IMR-90 (cell line): ENCODE results near the gene UGGT1. TPM values are rescaled to one million over a fixed set of nuclear protein-coding genes. Genes with fewer than 3 reads are reported as not detected.

ENCODE experiments used
- ATAC-seq: fragments of 200-7000 bp; cut with Tn5 transposase; 2 replicates; pipeline ENCODE4 v1.9.1; 2020; ENCODE audit warnings: low read depth, mild to moderate bottlenecking, moderate library complexity
- BruUV-seq: library from RNA; stranded (reverse); fragments of 400-500 nt; replicated peaks from 2 replicates; lab custom pipeline; 2021; lab: Mats Ljungman, UMichigan
- CTCF ChIA-PET: fragments of 300-600 bp; formaldehyde crosslinking; extraction: SDS; loops from one replicate; lab custom pipeline; 2021; ENCODE audit warnings: antibody characterized with exemption; lab: Yijun Ruan, JAX
- POLR2A ChIA-PET: fragments of 300-600 bp; sonication (Branson Sonifier 250); formaldehyde crosslinking; loops from one replicate; lab custom pipeline; 2022; ENCODE audit warnings: antibody characterized with exemption; ENCODE audit not compliant: unreplicated experiment; lab: Charles Lee
- DNase-seq: peaks from one replicate; pipeline ENCODE4 v3.0.0; 2013
- H2AFZ ChIP-seq: replicated peaks from 2 replicates; pipeline ENCODE3; 2013; ENCODE audit warnings: low read length, mild to moderate bottlenecking; ENCODE audit not compliant: poor library complexity
- H2AK5ac ChIP-seq: 2 replicates; pipeline ENCODE4 v1.6.1; 2013; ENCODE audit warnings: low read depth, low read length, inconsistent platforms
- H2AK9ac ChIP-seq: replicated peaks from 2 replicates; pipeline ENCODE3; 2013; ENCODE audit warnings: mild to moderate bottlenecking, low read depth, low read length, moderate library complexity; ENCODE audit not compliant: poor library complexity
- H2BK120ac ChIP-seq: 2 replicates; pipeline ENCODE4 v1.6.1; 2013; ENCODE audit warnings: low read depth, low read length, inconsistent platforms
- H2BK15ac ChIP-seq: 3 replicates; pipeline ENCODE4 v1.6.1; 2013; ENCODE audit warnings: low read depth, low read length, inconsistent platforms
- H2BK20ac ChIP-seq: 2 replicates; pipeline ENCODE4 v1.6.1; 2013; ENCODE audit warnings: low read depth, mild to moderate bottlenecking, inconsistent platforms, low read length, moderate library complexity
- H2BK5ac ChIP-seq: 2 replicates; pipeline ENCODE4 v1.6.1; 2013; ENCODE audit warnings: mild to moderate bottlenecking, low read depth, low read length, inconsistent platforms; ENCODE audit not compliant: poor library complexity, severe bottlenecking
- H3K14ac ChIP-seq: replicated peaks from 2 replicates; pipeline ENCODE4 v1.6.1; 2013; ENCODE audit warnings: low read depth, low read length, inconsistent platforms
- H3K18ac ChIP-seq: 2 replicates; pipeline ENCODE4 v1.6.1; 2013; ENCODE audit warnings: low read depth, low read length, control low read depth
- H3K23ac ChIP-seq: 2 replicates; pipeline ENCODE4 v1.6.1; 2013; ENCODE audit warnings: low read depth, low read length, inconsistent platforms
- H3K27ac ChIP-seq: 2 replicates; pipeline ENCODE4 v1.5.1; 2013; ENCODE audit warnings: mild to moderate bottlenecking, control low read depth, low read length; ENCODE audit not compliant: insufficient read depth
- H3K27me3 ChIP-seq: 2 replicates; pipeline ENCODE4 v1.6.1; 2013; ENCODE audit warnings: low read length; ENCODE audit not compliant: control insufficient read depth, insufficient read depth
- H3K36me3 ChIP-seq: 2 replicates; pipeline ENCODE4 v1.6.1; 2013; ENCODE audit warnings: low read length, mixed read lengths; ENCODE audit not compliant: control insufficient read depth, insufficient read depth
- H3K4ac ChIP-seq: 2 replicates; pipeline ENCODE4 v1.6.1; 2013; ENCODE audit warnings: low read depth, low read length, inconsistent platforms
- H3K4me1 ChIP-seq: 2 replicates; pipeline ENCODE4 v1.6.1; 2013; ENCODE audit warnings: low read length, mixed read lengths; ENCODE audit not compliant: control insufficient read depth, insufficient read depth
- H3K4me2 ChIP-seq: 2 replicates; pipeline ENCODE4 v1.6.1; 2013; ENCODE audit warnings: low read depth, mild to moderate bottlenecking, control low read depth, low read length, moderate library complexity
- H3K4me3 ChIP-seq: 2 replicates; pipeline ENCODE4 v1.5.1; 2013; ENCODE audit warnings: low read depth, mild to moderate bottlenecking, control low read depth, low read length, moderate library complexity; ENCODE audit not compliant: insufficient read depth
- H3K56ac ChIP-seq: 2 replicates; pipeline ENCODE4 v1.6.1; 2013; ENCODE audit warnings: low read length, inconsistent platforms; ENCODE audit not compliant: insufficient read depth; ENCODE audit errors: extremely low read depth
- H3K79me1 ChIP-seq, 2 experiments: 2 replicates each; pipeline ENCODE4 v1.6.1; 2013; ENCODE audit warnings: low read length in 2 of 2, inconsistent platforms in 1 of 2, low read depth in 1 of 2
- H3K9ac ChIP-seq: 2 replicates; pipeline ENCODE4 v1.6.1; 2013; ENCODE audit warnings: low read depth, low read length, control low read depth
- H3K9me1 ChIP-seq: 2 replicates; pipeline ENCODE4 v1.6.1; 2013; ENCODE audit warnings: low read length, inconsistent platforms; ENCODE audit not compliant: insufficient read depth
- H3K9me3 ChIP-seq: 2 replicates; pipeline ENCODE4 v1.6.1; 2013; ENCODE audit warnings: low read length; ENCODE audit not compliant: control insufficient read depth, insufficient read depth
- H4K20me1 ChIP-seq: 2 replicates; pipeline ENCODE4 v1.6.1; 2013; ENCODE audit warnings: low read length, inconsistent platforms; ENCODE audit not compliant: insufficient read depth
- H4K5ac ChIP-seq: 2 replicates; pipeline ENCODE4 v1.6.1; 2013; ENCODE audit warnings: mild to moderate bottlenecking, low read depth, low read length, control low read depth
- H4K8ac ChIP-seq, 2 experiments: 2 replicates each; pipeline ENCODE4 v1.6.1; 2013; ENCODE audit warnings: low read depth in 2 of 2, low read length in 2 of 2, control low read depth in 1 of 2, inconsistent platforms in 1 of 2
- H4K91ac ChIP-seq: 2 replicates; pipeline ENCODE4 v1.6.1; 2013; ENCODE audit warnings: low read depth, low read length, inconsistent platforms; ENCODE audit not compliant: insufficient read depth
- BHLHE40 ChIP-seq: fragments of 150-350 bp; IDR thresholded peaks from 2 replicates; pipeline ENCODE4 v1.6.1; 2016; ENCODE audit warnings: mild to moderate bottlenecking, low read depth, low read length
- ELK1 ChIP-seq: fragments of 150-350 bp; IDR thresholded peaks from 2 replicates; pipeline ENCODE4 v1.6.1; 2016; ENCODE audit warnings: low read depth, mild to moderate bottlenecking, low read length, moderate library complexity, borderline replicate concordance
- FOS ChIP-seq: fragments of 150-350 bp; IDR thresholded peaks from 2 replicates; pipeline ENCODE4 v1.6.1; 2016; ENCODE audit warnings: low read depth, low read length
- MAFK ChIP-seq: IDR thresholded peaks from 2 replicates; pipeline ENCODE4 v1.6.1; 2012; ENCODE audit warnings: low read depth, low read length, improper control_type of control experiment
- MXI1 ChIP-seq: IDR thresholded peaks from 2 replicates; pipeline ENCODE4 v1.6.1; 2012; ENCODE audit warnings: low read depth, mild to moderate bottlenecking, low read length, moderate library complexity, borderline replicate concordance
- RFX5 ChIP-seq: IDR thresholded peaks from 2 replicates; pipeline ENCODE4 v1.8.0; 2012; ENCODE audit warnings: low read depth, mild to moderate bottlenecking, low read length, moderate library complexity
- SMC3 ChIP-seq: fragments of 150-350 bp; IDR thresholded peaks from 2 replicates; pipeline ENCODE4 v1.6.1; 2016; ENCODE audit warnings: low read depth, mild to moderate bottlenecking, antibody characterized with exemption, low read length, moderate library complexity
- WGBS, 2 experiments: methylation state at CpG; one replicate each; pipeline versions ENCODE4 v1.1.5 to v1.1.7; 2013; ENCODE audit warnings: missing lambda C conversion rate in 2 of 2; ENCODE audit not compliant: insufficient read length in 1 of 2; ENCODE audit errors: extremely low coverage in 2 of 2; 5-methylcytosine and 5-hydroxymethylcytosine counted together
- dilution Hi-C: fragments of 300-500 bp; cut with HindIII; formaldehyde crosslinking; loops from one replicate; pipeline ENCODE4 v1.14.3; 2018; ENCODE audit warnings: low sequenced_read_pairs; ENCODE audit not compliant: unreplicated experiment
- in situ Hi-C: fragments of 300-500 bp; cut with MboI; formaldehyde crosslinking; loops from 3 replicates; pipeline ENCODE4 v1.14.3; 2019; ENCODE audit warnings: low sequenced_read_pairs, inconsistent platforms, mixed read lengths
- intact Hi-C: fragments of 100-400 bp; cut with micrococcal nuclease; formaldehyde crosslinking; loops from 2 replicates; pipeline ENCODE4 v1.10.0; 2022
- polyA plus RNA-seq, 3 experiments: library from polyadenylated mRNA; depleted of rRNA; stranded (reverse); fragments of >200 nt; gene quantifications; 2 replicates each; pipeline ENCODE4 v1.2.3, GENCODE V29; 2012; ENCODE audit warnings: low replicate concordance in 1 of 3
- total RNA-seq: library from RNA; depleted of rRNA; stranded (reverse); fragments of >200 nt; gene quantifications from 2 replicates; pipeline ENCODE4 v1.2.3, GENCODE V29; 2012

UGGT1 gene
- total and polyA plus RNA-seq, 2 of the 4 experiments (the other 2 are of a cell fraction) = 26.1 to 71.3 TPM

DNA sequence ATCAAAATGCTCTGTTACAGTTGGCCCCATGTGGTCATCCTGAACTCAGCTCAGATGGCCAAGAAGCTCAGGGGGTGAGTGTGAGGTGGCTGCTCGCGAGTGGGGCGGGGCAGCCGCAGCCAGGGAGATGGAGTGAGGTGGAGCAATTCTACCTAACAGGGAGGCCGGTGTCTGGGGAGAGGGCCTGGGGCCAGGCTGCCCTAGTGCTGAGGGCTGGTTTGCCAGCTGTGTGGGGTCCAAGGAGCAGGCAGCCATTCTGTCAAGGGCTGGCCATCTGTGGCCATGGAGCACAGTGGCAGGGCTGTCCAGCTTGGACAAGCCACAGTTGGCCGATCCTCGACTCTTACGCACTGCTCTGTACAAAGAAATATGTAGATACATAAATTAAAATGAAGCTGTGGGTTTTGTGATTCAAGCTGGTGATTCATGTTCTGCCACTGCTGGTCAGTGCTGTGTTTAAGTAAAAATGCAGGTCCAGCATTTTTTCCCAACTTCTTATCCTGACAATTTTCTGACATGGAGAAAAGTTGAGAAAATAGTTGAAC is 145.6 kb downstream of the UGGT1 start:
- TF ChIP-seq MAFK (peak; percentile 94), FOS (peak; percentile 56), BHLHE40 (no peak), RFX5 (no peak), ELK1 (no peak), SMC3 (no peak), MXI1 (no peak)

More for the DNA sequence above, 145.6 kb downstream of the UGGT1 start:
- Histone ChIP-seq H4K8ac (peak overlapping the region; percentile 3 to 69; a peak in 3 of 4 replicates), H2BK15ac (no peak overlapping the region; the same call in 2 of the 3 replicates), H3K9me3 (no peaks in the 10 kb centered on the region), H3K18ac (peak overlapping the region; percentile 32), H3K4me2 (peak overlapping the region; percentile 32), H2BK120ac (peak overlapping the region; percentile 75), H3K4me1 (peaks cover 15% of the 10 kb centered on the region), H3K79me1 (no peaks in the 10 kb centered on the region), H4K20me1 (peaks cover 3% of the 10 kb centered on the region), H3K9me1 (peaks cover 12% of the 10 kb centered on the region), H3K56ac (no peak overlapping the region), H3K27ac (peak overlapping the region; percentile 40), H2BK20ac (peak overlapping the region; percentile 76; the same call in 1 of the 2 replicates), H3K23ac (no peak overlapping the region), H3K14ac (peak overlapping the region; percentile 67), H3K36me3 (no peaks in the 10 kb centered on the region), H2AK9ac (peak overlapping the region; percentile 58), H4K91ac (peak overlapping the region; percentile 45; the same call in 1 of the 2 replicates), H3K4ac (peak overlapping the region; percentile 80), H2AFZ (peak overlapping the region; percentile 85), H3K9ac (no peak overlapping the region), H2AK5ac (peak overlapping the region; percentile 55; the same call in 1 of the 2 replicates), H2BK5ac (peak overlapping the region; percentile 84), H4K5ac (peak overlapping the region; percentile 5; the same call in 1 of the 2 replicates), H3K4me3 (no peak overlapping the region), H3K27me3 (no peaks in the 10 kb centered on the region; the same call in 1 of the 2 replicates)
- intact Hi-C loops = loop anchor here (2.0 kb wide), 1 partner anchor 70 kb away; no protein-coding TSS in a partner anchor
- dilution Hi-C loops = no loop called here
- in situ Hi-C loops = no loop called here
- ChIA-PET CTCF (interaction anchor here (0.9 kb wide), 1 partner anchor 70 kb away, joined by 3 read pairs; no protein-coding TSS in a partner anchor), POLR2A (no interaction called here)
- ATAC-seq (peak; percentile 68), DNase-seq (peak; percentile 94)
- no TSS peak for BruUV-seq
- WGBS, 2 experiments = 55% methylated on average over 3 of the region's 8 CpGs; no CpG with 5 or more reads in 1 of the 2 experiments
